Endodermal cell (in vitro differentiated cells): Measurements from ENCODE around the gene SOX5. TPM values are rescaled to one million over a fixed set of nuclear protein-coding genes. Genes with fewer than 3 reads are reported as not detected.
A peak's percentile ranks its signal among the peaks of the same experiment; 100 is the strongest.

Experiments used
- DNase-seq: peaks from one replicate; pipeline ENCODE4 v3.0.0-alpha.2; 2017
- H3K27ac ChIP-seq: 2 replicates; pipeline ENCODE4 v1.5.1; 2013; ENCODE audit warnings: mild to moderate bottlenecking, low read depth, low read length, moderate library complexity
- H3K27me3 ChIP-seq: 2 replicates; pipeline ENCODE4 v1.6.1; 2013; ENCODE audit warnings: mild to moderate bottlenecking, low read length, moderate library complexity; ENCODE audit not compliant: insufficient read depth, control insufficient read depth, poor library complexity, severe bottlenecking
- H3K36me3 ChIP-seq: 2 replicates; pipeline ENCODE4 v1.7.0; 2013; ENCODE audit warnings: mild to moderate bottlenecking, low read length, moderate library complexity; ENCODE audit not compliant: control insufficient read depth, insufficient read depth
- H3K4me1 ChIP-seq: one replicate; pipeline ENCODE4 v1.7.0; 2013; ENCODE audit warnings: low read length; ENCODE audit not compliant: control insufficient read depth, insufficient read depth
- H3K4me3 ChIP-seq: 2 replicates; pipeline ENCODE4 v1.5.1; 2013; ENCODE audit warnings: mild to moderate bottlenecking, low read length, moderate library complexity
- H3K9ac ChIP-seq: 2 replicates; pipeline ENCODE4 v1.6.1; 2013; ENCODE audit warnings: mild to moderate bottlenecking, low read length, moderate library complexity; ENCODE audit not compliant: poor library complexity, severe bottlenecking; ENCODE audit errors: extremely low read depth
- H3K9me3 ChIP-seq: 2 replicates; pipeline ENCODE4 v1.6.1; 2013; ENCODE audit warnings: mild to moderate bottlenecking, low read length, moderate library complexity; ENCODE audit not compliant: control insufficient read depth
- H3K27ac Mint-ChIP-seq: 2 replicates; pipeline ENCODE4 v1.8.0; 2020; ENCODE audit warnings: mixed read lengths
- H3K27me3 Mint-ChIP-seq: 2 replicates; pipeline ENCODE4 v1.8.0; 2021; ENCODE audit warnings: mild to moderate bottlenecking, mixed read lengths; ENCODE audit not compliant: insufficient read depth
- H3K36me3 Mint-ChIP-seq: 2 replicates; pipeline ENCODE4 v1.8.0; 2020; ENCODE audit warnings: low read depth, mixed read lengths
- H3K4me1 Mint-ChIP-seq: 2 replicates; pipeline ENCODE4 v1.8.0; 2020; ENCODE audit warnings: mixed read lengths
- H3K4me3 Mint-ChIP-seq: 2 replicates; pipeline ENCODE4 v1.8.0; 2020; ENCODE audit warnings: mild to moderate bottlenecking, moderate library complexity, mixed read lengths
- H3K9me3 Mint-ChIP-seq: 2 replicates; pipeline ENCODE4 v1.8.0; 2020; ENCODE audit warnings: mild to moderate bottlenecking, mixed read lengths
- WGBS, 2 experiments: methylation state at CpG; one replicate each; pipeline versions ENCODE4 v1.1.5 to v1.1.7; 2013; ENCODE audit warnings: missing lambda C conversion rate in 2 of 2, mixed read lengths in 1 of 2; ENCODE audit not compliant: insufficient coverage in 1 of 2, insufficient read length in 1 of 2; 5-methylcytosine and 5-hydroxymethylcytosine counted together
- total RNA-seq, 2 donors: library from RNA; stranded (reverse); fragmentation: NEBNext Ultra II Directional in 1 of 2; extraction: Animal tissue kit (Norgen Biotek cat#: 25700) in 1 of 2; gene quantifications; 2 replicates in 1 of 2; 3 replicates in 1 of 2; pipeline ENCODE4 v1.2.1, GENCODE V29; 2021
- TF ChIP-seq, protein P1 (sequence below): fragments of 200-600 bp; sonication (generic); conservative IDR thresholded peaks from 2 replicates; pipeline ENCODE4 v1.5.0; 2021; ENCODE audit warnings: antibody characterized with exemption, mild to moderate bottlenecking

The SOX5 gene
- total RNA-seq, 2 donors from 2014 or later: 6.8 to 30.7 TPM

DNA sequence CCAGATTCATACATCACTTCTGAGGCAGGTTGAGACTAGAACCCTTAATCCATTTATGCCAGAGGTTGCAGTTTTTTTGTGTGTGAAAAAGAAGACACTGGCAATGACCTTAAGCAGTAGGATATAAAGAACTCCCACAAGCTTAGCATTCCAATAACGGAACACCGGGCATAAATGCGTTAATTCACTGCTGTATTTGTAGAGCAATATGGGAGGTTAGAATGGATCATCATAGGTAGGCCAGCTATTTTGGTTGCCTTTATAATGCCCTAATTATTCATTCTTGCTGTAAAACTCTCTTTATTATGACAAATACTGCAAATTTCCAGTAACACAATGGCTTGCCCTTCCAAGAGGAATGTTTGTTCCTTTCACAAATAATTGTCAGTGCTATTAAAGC lies 322.7 kb downstream of the SOX5 start:
- Histone ChIP-seq H3K27ac (no peak overlapping the region), H3K27me3 (no peaks in the 10 kb centered on the region), H3K4me3 (no peak overlapping the region), H3K9ac (no peak overlapping the region), H3K4me1 (peaks cover 8% of the 10 kb centered on the region), H3K36me3 (no peaks in the 10 kb centered on the region), H3K9me3 (no peaks in the 10 kb centered on the region)
- Mint-ChIP-seq H3K27me3 (no peaks in the 10 kb centered on the region), H3K4me1 (peaks cover 16% of the 10 kb centered on the region), H3K9me3 (no peaks in the 10 kb centered on the region), H3K27ac (no peak overlapping the region), H3K4me3 (no peak overlapping the region), H3K36me3 (no peaks in the 10 kb centered on the region)
- TF ChIP-seq, protein P1, sequence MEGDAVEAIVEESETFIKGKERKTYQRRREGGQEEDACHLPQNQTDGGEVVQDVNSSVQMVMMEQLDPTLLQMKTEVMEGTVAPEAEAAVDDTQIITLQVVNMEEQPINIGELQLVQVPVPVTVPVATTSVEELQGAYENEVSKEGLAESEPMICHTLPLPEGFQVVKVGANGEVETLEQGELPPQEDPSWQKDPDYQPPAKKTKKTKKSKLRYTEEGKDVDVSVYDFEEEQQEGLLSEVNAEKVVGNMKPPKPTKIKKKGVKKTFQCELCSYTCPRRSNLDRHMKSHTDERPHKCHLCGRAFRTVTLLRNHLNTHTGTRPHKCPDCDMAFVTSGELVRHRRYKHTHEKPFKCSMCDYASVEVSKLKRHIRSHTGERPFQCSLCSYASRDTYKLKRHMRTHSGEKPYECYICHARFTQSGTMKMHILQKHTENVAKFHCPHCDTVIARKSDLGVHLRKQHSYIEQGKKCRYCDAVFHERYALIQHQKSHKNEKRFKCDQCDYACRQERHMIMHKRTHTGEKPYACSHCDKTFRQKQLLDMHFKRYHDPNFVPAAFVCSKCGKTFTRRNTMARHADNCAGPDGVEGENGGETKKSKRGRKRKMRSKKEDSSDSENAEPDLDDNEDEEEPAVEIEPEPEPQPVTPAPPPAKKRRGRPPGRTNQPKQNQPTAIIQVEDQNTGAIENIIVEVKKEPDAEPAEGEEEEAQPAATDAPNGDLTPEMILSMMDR: no peak
- DNase-seq: no peak
- WGBS, 2 experiments: 96 to 100% methylated on average over 1 to 3 of the region's 3 CpGs

DNA sequence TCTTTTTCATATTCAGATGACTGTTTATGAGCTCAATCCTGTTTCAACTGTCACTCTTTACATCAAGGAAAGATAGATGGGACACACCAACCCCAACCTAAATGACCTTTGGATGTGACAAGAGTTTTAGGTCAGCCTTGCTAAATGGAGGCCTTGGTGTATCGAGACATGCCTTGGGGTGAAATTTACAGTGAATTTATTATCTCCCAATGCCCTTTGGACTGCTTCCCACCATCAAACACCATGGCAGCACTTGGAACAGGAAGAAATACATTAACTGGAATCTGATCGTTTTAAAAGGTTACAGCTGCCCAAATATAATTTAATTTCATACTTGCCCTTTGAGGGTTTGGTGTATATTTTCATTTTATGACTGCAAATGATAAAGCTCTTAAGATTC lies 327.6 kb downstream of the SOX5 start:
- H3K27ac Mint-ChIP-seq: no peak overlapping the region

DNA sequence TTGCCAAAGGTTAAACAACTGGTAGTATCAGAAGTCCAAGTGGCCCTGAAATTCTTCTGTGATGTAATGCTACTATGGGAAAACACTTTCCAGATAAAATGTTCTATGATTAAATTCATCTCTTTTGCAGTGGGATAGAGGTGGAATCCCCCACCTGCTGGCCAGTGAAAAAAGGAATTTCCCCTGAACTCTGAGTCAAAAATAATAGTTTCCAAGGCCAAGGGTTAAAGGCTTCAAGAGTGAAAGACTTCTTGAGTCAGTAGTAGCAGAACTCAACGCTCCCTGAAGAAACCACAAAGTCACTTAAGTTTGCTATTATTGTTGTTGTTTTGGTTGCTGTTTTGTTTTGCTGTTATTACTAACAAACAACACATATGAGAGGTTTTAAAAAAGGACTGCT lies 330.8 kb downstream of the SOX5 start:
- Mint-ChIP-seq H3K27me3 (no peaks in the 10 kb centered on the region), H3K4me3 (no peak overlapping the region), H3K27ac (no peak overlapping the region), H3K9me3 (peaks cover 1% of the 10 kb centered on the region), H3K36me3 (peaks cover 3% of the 10 kb centered on the region), H3K4me1 (no peaks in the 10 kb centered on the region)
- Histone ChIP-seq H3K27ac (no peak overlapping the region), H3K9ac (no peak overlapping the region), H3K27me3 (no peaks in the 10 kb centered on the region), H3K4me3 (no peak overlapping the region), H3K9me3 (peaks cover 5% of the 10 kb centered on the region), H3K36me3 (no peaks in the 10 kb centered on the region), H3K4me1 (no peaks in the 10 kb centered on the region)
- TF ChIP-seq, protein P1: peak; percentile 50
- 100% methylated on average over 1 of the region's 1 CpG; no CpG with 5 or more reads in 1 of the 2 experiments for WGBS, 2 experiments
- DNase-seq: no peak

More for the DNA sequence above, 327.6 kb downstream of the SOX5 start:
- no peak overlapping the region for H3K4me3 Mint-ChIP-seq
- no peaks in the 10 kb centered on the region for H3K27me3 Mint-ChIP-seq
- 77% methylated on average over 2 of the region's 2 CpGs; no CpG with 5 or more reads in 1 of the 2 experiments for whole genome bisulfite sequencing, 2 experiments
- Histone ChIP-seq H3K4me1 (no peaks in the 10 kb centered on the region), H3K27me3 (no peaks in the 10 kb centered on the region), H3K9me3 (no peaks in the 10 kb centered on the region), H3K9ac (no peak overlapping the region), H3K36me3 (no peaks in the 10 kb centered on the region), H3K4me3 (no peak overlapping the region), H3K27ac (no peak overlapping the region)
- H3K4me1 Mint-ChIP-seq: peaks cover 3% of the 10 kb centered on the region
- TF ChIP-seq, protein P1: no peak
- H3K9me3 Mint-ChIP-seq: no peaks in the 10 kb centered on the region
- no peaks in the 10 kb centered on the region for H3K36me3 Mint-ChIP-seq
- no peak for DNase-seq
